H1 (cell line): Measurements from ENCODE around the gene PLA2G1B. TPM values are rescaled to one million over a fixed set of nuclear protein-coding genes. Genes with fewer than 3 reads are reported as not detected.

Experiments used
- CTCF ChIA-PET: fragments of 300-600 bp; sonication (Branson Sonifier 250); formaldehyde crosslinking; loops from one replicate; lab custom pipeline; 2021; ENCODE audit not compliant: partially characterized antibody; lab: Charles Lee
- POLR2A ChIA-PET: fragments of 300-600 bp; sonication (Branson Sonifier 250); formaldehyde crosslinking; loops from one replicate; lab custom pipeline; 2021; ENCODE audit warnings: inconsistent platforms; ENCODE audit not compliant: partially characterized antibody; lab: Charles Lee
- DNase-seq, 2 experiments: peaks; one replicate each; pipeline versions ENCODE4 v3.0.0 to v3.0.0-alpha.2; 2010 to 2022; ENCODE audit warnings: low spot score in 2 of 2, low read depth in 1 of 2, mixed read lengths in 1 of 2
- FAIRE-seq: peaks from 2 replicates; lab custom pipeline; 2011; peaks lifted over from hg19 to GRCh38; lab: Jason Lieb, UNC
- H2AFZ ChIP-seq: 2 replicates; pipeline ENCODE4 v1.8.1; 2012; ENCODE audit warnings: low read length, inconsistent platforms
- H2AK5ac ChIP-seq: 2 replicates; pipeline ENCODE4 v1.6.1; 2013; ENCODE audit warnings: low read depth, low read length
- H2BK120ac ChIP-seq: replicated peaks from 2 replicates; pipeline ENCODE3; 2013; ENCODE audit warnings: low read depth, low read length, inconsistent platforms
- H2BK12ac ChIP-seq: 2 replicates; pipeline ENCODE4 v1.6.1; 2013; ENCODE audit warnings: low read depth, low read length
- H2BK15ac ChIP-seq: 2 replicates; pipeline ENCODE4 v1.6.1; 2013; ENCODE audit warnings: low read length
- H2BK20ac ChIP-seq: 2 replicates; pipeline ENCODE4 v1.6.1; 2013; ENCODE audit warnings: low read length
- H2BK5ac ChIP-seq: 2 replicates; pipeline ENCODE4 v1.6.1; 2013; ENCODE audit warnings: low read depth, low read length
- H3K14ac ChIP-seq: 2 replicates; pipeline ENCODE4 v1.6.1; 2013; ENCODE audit warnings: inconsistent platforms; ENCODE audit not compliant: insufficient read length
- H3K18ac ChIP-seq: 2 replicates; pipeline ENCODE4 v1.6.1; 2013; ENCODE audit warnings: low read length; ENCODE audit errors: extremely low read depth
- H3K23ac ChIP-seq: 2 replicates; pipeline ENCODE4 v1.6.1; 2013; ENCODE audit warnings: inconsistent platforms; ENCODE audit not compliant: insufficient read length
- H3K23me2 ChIP-seq: 2 replicates; pipeline ENCODE4 v1.6.1; 2013; ENCODE audit warnings: low read depth, low read length
- H3K27ac ChIP-seq: 2 replicates; pipeline ENCODE4 v1.6.1; 2011; ENCODE audit warnings: low read depth, low read length, inconsistent platforms
- H3K27me3 ChIP-seq, 4 experiments: replicated peaks in 1 of 4; 1 replicate in 1 of 4; 2 replicates in 3 of 4; pipeline versions ENCODE4 v1.6.1 to v1.8.1; 2011 to 2013; ENCODE audit warnings: low read length in 3 of 4, mild to moderate bottlenecking in 3 of 4, inconsistent platforms in 2 of 4, mixed read lengths in 2 of 4, moderate library complexity in 1 of 4; ENCODE audit not compliant: control insufficient read depth in 3 of 4, insufficient read depth in 3 of 4; ENCODE audit errors: extremely low read depth in 1 of 4
- H3K36me3 ChIP-seq, 4 experiments: 2 replicates each; pipeline versions ENCODE4 v1.6.1 to v1.8.1; 2011 to 2013; ENCODE audit warnings: mild to moderate bottlenecking in 4 of 4, low read length in 3 of 4, moderate library complexity in 2 of 4, control low read depth in 1 of 4, inconsistent platforms in 1 of 4; ENCODE audit not compliant: insufficient read depth in 4 of 4, control insufficient read depth in 2 of 4
- H3K4ac ChIP-seq: replicated peaks from 2 replicates; pipeline ENCODE3; 2013; ENCODE audit warnings: low read length, low read depth, mixed read lengths, inconsistent platforms; ENCODE audit not compliant: insufficient read length
- H3K4me1 ChIP-seq, 4 experiments: replicated peaks in 1 of 4; 1 replicate in 1 of 4; 2 replicates in 3 of 4; pipeline versions ENCODE4 v1.6.1 to v1.8.1; 2011 to 2013; ENCODE audit warnings: low read length in 3 of 4, inconsistent platforms in 2 of 4, mixed read lengths in 1 of 4; ENCODE audit not compliant: insufficient read depth in 4 of 4, control insufficient read depth in 3 of 4
- H3K4me2 ChIP-seq, 2 experiments: 2 replicates each; pipeline versions ENCODE4 v1.6.1 to v1.8.1; 2011 to 2013; ENCODE audit warnings: low read depth in 2 of 2, low read length in 2 of 2, control low read depth in 1 of 2, inconsistent platforms in 1 of 2, mild to moderate bottlenecking in 1 of 2; ENCODE audit not compliant: insufficient read depth in 1 of 2
- H3K4me3 ChIP-seq, 4 experiments: fragments of 200-600, 300-600 bp in 1 of 4; sonication (generic), shearing (Covaris generic), sonication (Bioruptor Twin) in 1 of 4; 2 replicates each; pipeline versions ENCODE4 v1.5.1 to v1.8.1; 2011 to 2016; ENCODE audit warnings: low read length in 4 of 4, low read depth in 3 of 4, control low read depth in 2 of 4, inconsistent platforms in 2 of 4, mild to moderate bottlenecking in 2 of 4, mixed read lengths in 1 of 4, moderate library complexity in 1 of 4; ENCODE audit not compliant: insufficient read depth in 2 of 4; ENCODE audit errors: extremely low read depth in 1 of 4
- H3K56ac ChIP-seq: replicated peaks from 2 replicates; pipeline ENCODE3; 2013; ENCODE audit warnings: low read depth, mild to moderate bottlenecking, mixed read lengths, low read length, inconsistent platforms; ENCODE audit not compliant: insufficient read length
- H3K79me1 ChIP-seq: 2 replicates; pipeline ENCODE4 v1.6.1; 2013; ENCODE audit warnings: low read depth, low read length, control low read depth
- H3K79me2 ChIP-seq, 2 experiments: 2 replicates each; pipeline versions ENCODE4 v1.6.1 to v1.8.1; 2012 to 2013; ENCODE audit warnings: low read length in 2 of 2, mild to moderate bottlenecking in 2 of 2, inconsistent platforms in 1 of 2; ENCODE audit not compliant: insufficient read depth in 2 of 2, control insufficient read depth in 1 of 2
- H3K9ac ChIP-seq, 4 experiments: replicated peaks in 1 of 4; 1 replicate in 1 of 4; 2 replicates in 3 of 4; pipeline versions ENCODE4 v1.6.1 to v1.8.1; 2011 to 2013; ENCODE audit warnings: low read depth in 3 of 4, low read length in 3 of 4, control low read depth in 2 of 4, mild to moderate bottlenecking in 2 of 4, moderate library complexity in 2 of 4, inconsistent platforms in 1 of 4; ENCODE audit errors: extremely low read depth in 1 of 4
- H3K9me3 ChIP-seq, 2 experiments: 2 replicates each; pipeline versions ENCODE4 v1.6.1 to v1.8.1; 2012 to 2013; ENCODE audit warnings: mild to moderate bottlenecking in 2 of 2, moderate library complexity in 2 of 2, control low read depth in 1 of 2, inconsistent platforms in 1 of 2, low read depth in 1 of 2, low read length in 1 of 2, mixed read lengths in 1 of 2; ENCODE audit not compliant: insufficient read depth in 2 of 2
- H4K20me1 ChIP-seq, 2 experiments: replicated peaks in 1 of 2; 2 replicates each; pipeline versions ENCODE3 to v1.8.1; 2011 to 2013; ENCODE audit warnings: inconsistent platforms in 2 of 2, low read length in 2 of 2, mild to moderate bottlenecking in 1 of 2; ENCODE audit not compliant: insufficient read depth in 2 of 2, control insufficient read depth in 1 of 2
- H4K5ac ChIP-seq: 2 replicates; pipeline ENCODE4 v1.6.1; 2013; ENCODE audit warnings: low read length, low read depth, mixed read lengths, inconsistent platforms; ENCODE audit not compliant: insufficient read length
- H4K8ac ChIP-seq: 2 replicates; pipeline ENCODE4 v1.8.0; 2013; ENCODE audit warnings: mild to moderate bottlenecking, moderate library complexity, low read length, inconsistent platforms; ENCODE audit not compliant: insufficient read depth; ENCODE audit errors: extremely low read depth
- H4K91ac ChIP-seq: replicated peaks from 2 replicates; pipeline ENCODE3; 2013; ENCODE audit warnings: low read length, mixed read lengths, inconsistent platforms; ENCODE audit not compliant: insufficient read length
- ASH2L ChIP-seq: fragments of 200-600, 300-600 bp; sonication (generic); IDR thresholded peaks from one replicate; pipeline ENCODE4 v1.7.1; 2017; ENCODE audit warnings: low read length
- BRCA1 ChIP-seq: IDR thresholded peaks from 2 replicates; pipeline ENCODE4 v1.6.1; 2012; ENCODE audit warnings: low read depth, low read length, improper control_type of control experiment
- NRF1 ChIP-seq: IDR thresholded peaks from 2 replicates; pipeline ENCODE4 v1.6.1; 2011; ENCODE audit warnings: mild to moderate bottlenecking, low read depth, low read length, improper control_type of control experiment
- POLR2A ChIP-seq, 2 experiments: IDR thresholded peaks; 1 replicate in 1 of 2; 2 replicates in 1 of 2; pipeline ENCODE4 v1.6.1; 2011; ENCODE audit warnings: low read depth in 2 of 2, low read length in 2 of 2, mild to moderate bottlenecking in 2 of 2; ENCODE audit errors: control extremely low read depth in 1 of 2
- POLR2AphosphoS5 ChIP-seq: IDR thresholded peaks from 2 replicates; pipeline ENCODE4 v1.6.1; 2011; ENCODE audit warnings: low read depth, low read length
- RFX5 ChIP-seq: IDR thresholded peaks from 2 replicates; pipeline ENCODE4 v1.6.1; 2011; ENCODE audit warnings: low read depth, low read length, improper control_type of control experiment, borderline replicate concordance
- SIN3A ChIP-seq, 2 experiments: IDR thresholded peaks in 1 of 2; conservative IDR thresholded peaks in 1 of 2; 2 replicates each; pipeline ENCODE4 v1.6.1; 2011 to 2012; ENCODE audit warnings: low read length in 2 of 2, improper control_type of control experiment in 1 of 2, low read depth in 1 of 2, mild to moderate bottlenecking in 1 of 2
- TEAD4 ChIP-seq: IDR thresholded peaks from 2 replicates; pipeline ENCODE4 v1.6.1; 2012; ENCODE audit warnings: low read depth, low read length, inconsistent platforms, mixed read lengths
- ZNF274 ChIP-seq: IDR thresholded peaks from 2 replicates; pipeline ENCODE4 v1.7.0; 2012; ENCODE audit warnings: low read length, borderline replicate concordance; ENCODE audit errors: extremely low read depth
- WGBS, 2 experiments: shearing (Covaris generic) in 1 of 2; methylation state at CpG; one replicate each; pipeline versions ENCODE4 v1.1.6 to v1.1.7; 2013 to 2015; ENCODE audit warnings: low lambda C conversion rate in 2 of 2, mixed read lengths in 2 of 2, inconsistent platforms in 1 of 2, low coverage in 1 of 2, missing lambda C conversion rate in 1 of 2; ENCODE audit not compliant: insufficient replicate concordance in 2 of 2, insufficient coverage in 1 of 2, insufficient read length in 1 of 2; ENCODE audit errors: extremely low coverage in 1 of 2, missing lambda C conversion rate in 1 of 2; 5-methylcytosine and 5-hydroxymethylcytosine counted together
- polyA plus RNA-seq, 7 experiments: library from polyadenylated mRNA; depleted of rRNA in 3 of 7; stranded (reverse) in 5 of 7; unstranded in 2 of 7; fragments of >200 nt in 5 of 7; fragments of 200-250 nt in 2 of 7; gene quantifications; 1 replicate in 5 of 7; 2 replicates in 1 of 7; 4 replicates in 1 of 7; pipeline versions ENCODE4 v1.2.1 to v1.2.3, GENCODE V29; 2011 to 2013; ENCODE audit warnings: missing spikeins in 2 of 7, mixed read lengths in 2 of 7
- total RNA-seq: library from RNA; stranded (reverse); fragmentation: NEBNext Ultra II Directional; extraction: Animal tissue kit (Norgen Biotek cat#: 25700); gene quantifications from 2 replicates; pipeline ENCODE4 v1.2.1, GENCODE V29; 2021

The PLA2G1B gene
- total and polyA plus RNA-seq, 2 of the 8 experiments (the other 6 are each of a cell fraction or from before 2014, with no cell fraction given), result not detected

DNA sequence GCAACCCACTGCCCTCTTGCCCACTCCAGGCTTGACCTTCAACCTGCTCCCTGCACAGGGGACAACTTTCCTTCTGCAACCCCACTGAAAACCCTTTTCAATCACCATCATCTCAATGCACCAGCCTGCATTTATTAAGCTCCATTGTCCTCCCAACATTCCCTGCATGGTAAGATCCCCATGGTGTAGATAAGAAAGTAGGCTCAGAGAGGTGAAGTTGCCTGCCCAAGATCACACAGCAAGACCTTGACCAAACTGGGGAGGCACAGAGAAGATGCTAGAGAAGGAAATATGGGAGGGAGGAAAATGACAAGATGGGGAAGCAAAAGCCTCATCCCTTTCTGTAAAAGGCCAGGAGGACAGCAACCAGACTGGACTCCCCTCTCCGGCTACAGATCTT, 31.5 kb upstream of the PLA2G1B start:
- FAIRE-seq (no peak), DNase-seq (no peak)
- Histone ChIP-seq H4K91ac (peak overlapping the region; percentile 80), H3K9me3 (no peaks in the 10 kb centered on the region), H3K4me2 (peak overlapping the region in 1 of 2 experiments; percentile 21; a peak in 2 of 4 replicates), H3K36me3 (peaks cover 21 to 57% (median 25%) of the 10 kb centered on the region in 4 experiments), H2AFZ (no peak overlapping the region), H4K8ac (no peak overlapping the region), H3K14ac (no peak overlapping the region), H2AK5ac (peak overlapping the region; percentile 91; the same call in 1 of the 2 replicates), H2BK5ac (peak overlapping the region; percentile 88), H3K23ac (no peak overlapping the region), H3K4ac (no peak overlapping the region), H4K5ac (peak overlapping the region; percentile 35), H3K27ac (peak overlapping the region; percentile 50), H3K4me1 (peaks cover 18 to 34% (median 26%) of the 10 kb centered on the region in 4 experiments), H4K20me1 (peaks cover 3 to 12% of the 10 kb centered on the region in 2 experiments), H2BK20ac (peak overlapping the region; percentile 72; the same call in 1 of the 2 replicates), H3K27me3 (no peaks in the 10 kb centered on the region), H2BK120ac (no peak overlapping the region), H2BK12ac (peak overlapping the region; percentile 90), H3K18ac (peak overlapping the region; percentile 64; the same call in 1 of the 2 replicates), H3K79me1 (0 out of 2 replicates have a peak, but pooled peaks cover 2% of the 10 kb centered on the region), H3K9ac (no peak overlapping the region), H3K79me2 (peaks cover 0 to 5% of the 10 kb centered on the region in 2 experiments; a peak in 2 of 4 replicates), H2BK15ac (peak overlapping the region; percentile 55), H3K4me3 (no peak overlapping the region), H3K56ac (no peak overlapping the region), H3K23me2 (peaks cover 3% of the 10 kb centered on the region; the same call in 1 of the 2 replicates)
- ChIA-PET POLR2A (interaction anchor here (0.7 to 9.2 kb wide), 7 partner anchors 8 to 108 kb away, joined by 3 to 78 read pairs (median 5); partner anchors contain the start of gene MSI1), CTCF (interaction anchor here (0.7 to 12.5 kb wide), 10 partner anchors 8 to 133 kb away, joined by 3 to 310 read pairs (median 3); partner anchors contain the start of gene COX6A1)
- WGBS, 2 experiments, result 94% methylated on average over 1 of the region's 1 CpG; no CpG with 5 or more reads in 1 of the 2 experiments
- no peak for TF ChIP-seq RFX5
- no peak for TF ChIP-seq TEAD4
- TF ChIP-seq BRCA1, result no peak
- no peak for TF ChIP-seq ASH2L
- TF ChIP-seq SIN3A (conservative IDR thresholded peaks at IDR 0.05 in 1 of 2, IDR thresholded peaks at IDR 0.05 in 1 of 2; ENCODE audit: low read depth in 1 of 2, low read length in 2 of 2), result peak in 1 of 2 experiments; percentile 11; a peak in 1 of 4 replicates
- no peak for TF ChIP-seq NRF1
- no peak for TF ChIP-seq ZNF274
- TF ChIP-seq POLR2A (IDR thresholded peaks at IDR 0.05; ENCODE audit: control extremely low read depth in 1 of 2, low read depth in 2 of 2, low read length in 2 of 2), result no peak
- TF ChIP-seq POLR2AphosphoS5, result no peak
